Mesenchymal stem cell (in vitro differentiated cells and primary cell): ENCODE measurements around the gene ARL4A. TPM values are rescaled to one million over a fixed set of nuclear protein-coding genes. Genes with fewer than 3 reads are reported as not detected.
A peak's percentile ranks its signal among the peaks of the same experiment; 100 is the strongest.

Source experiments
- DNase-seq: peaks from one replicate; pipeline ENCODE4 v3.0.0-alpha.2; 2013
- H2AFZ ChIP-seq: one replicate; pipeline ENCODE4 v1.6.1; 2013; ENCODE audit warnings: low read depth, mild to moderate bottlenecking, control low read depth, inconsistent platforms, low read length, moderate library complexity
- H2AK5ac ChIP-seq: 2 replicates; pipeline ENCODE4 v1.6.1; 2013; ENCODE audit warnings: low read length, moderate library complexity, mild to moderate bottlenecking, inconsistent platforms; ENCODE audit not compliant: severe bottlenecking
- H2BK120ac ChIP-seq: one replicate; pipeline ENCODE4 v1.6.1; 2013; ENCODE audit warnings: low read depth, mild to moderate bottlenecking, inconsistent platforms, low read length, moderate library complexity
- H2BK12ac ChIP-seq, 2 experiments: one replicate each; pipeline ENCODE4 v1.6.1; 2013; ENCODE audit warnings: inconsistent platforms in 2 of 2, low read length in 2 of 2, mild to moderate bottlenecking in 2 of 2, moderate library complexity in 2 of 2, control low read depth in 1 of 2
- H2BK15ac ChIP-seq: one replicate; pipeline ENCODE4 v1.6.1; 2013; ENCODE audit warnings: mild to moderate bottlenecking, low read depth, inconsistent platforms; ENCODE audit not compliant: poor library complexity, severe bottlenecking
- H2BK5ac ChIP-seq: 2 replicates; pipeline ENCODE4 v1.6.1; 2013; ENCODE audit warnings: low read depth, mild to moderate bottlenecking, low read length, control low read depth, inconsistent platforms; ENCODE audit not compliant: poor library complexity, severe bottlenecking
- H3K14ac ChIP-seq, 2 experiments: one replicate each; pipeline ENCODE4 v1.6.1; 2013; ENCODE audit warnings: inconsistent platforms in 2 of 2, low read length in 2 of 2, control low read depth in 1 of 2, mild to moderate bottlenecking in 1 of 2, moderate library complexity in 1 of 2
- H3K18ac ChIP-seq, 2 experiments: one replicate each; pipeline ENCODE4 v1.6.1; 2013; ENCODE audit warnings: inconsistent platforms in 2 of 2, low read length in 2 of 2, control low read depth in 1 of 2, low read depth in 1 of 2, mild to moderate bottlenecking in 1 of 2
- H3K23ac ChIP-seq, 2 experiments: one replicate each; pipeline ENCODE4 v1.6.1; 2013; ENCODE audit warnings: inconsistent platforms in 2 of 2, low read length in 2 of 2, mild to moderate bottlenecking in 2 of 2, moderate library complexity in 2 of 2, control low read depth in 1 of 2
- H3K27ac ChIP-seq: 2 replicates; pipeline ENCODE4 v1.5.1; 2013; ENCODE audit warnings: mild to moderate bottlenecking, moderate library complexity, low read length, control low read depth, inconsistent platforms; ENCODE audit not compliant: poor library complexity, severe bottlenecking
- H3K27me3 ChIP-seq, 2 experiments: 2 replicates each; pipeline versions ENCODE4 v1.6.1 to v1.7.0; 2013; ENCODE audit warnings: low read length in 2 of 2, mild to moderate bottlenecking in 2 of 2, moderate library complexity in 2 of 2, control low read depth in 1 of 2, inconsistent platforms in 1 of 2; ENCODE audit not compliant: control insufficient read depth in 1 of 2, insufficient read depth in 1 of 2
- H3K36me3 ChIP-seq, 2 experiments: 2 replicates each; pipeline versions ENCODE4 v1.6.1 to v1.7.0; 2013; ENCODE audit warnings: low read length in 2 of 2, control low read depth in 1 of 2, inconsistent platforms in 1 of 2, low read depth in 1 of 2, mild to moderate bottlenecking in 1 of 2; ENCODE audit not compliant: insufficient read depth in 2 of 2, control insufficient read depth in 1 of 2
- H3K4ac ChIP-seq, 2 experiments: one replicate each; pipeline ENCODE4 v1.6.1; 2013; ENCODE audit warnings: inconsistent platforms in 2 of 2, low read length in 2 of 2, mild to moderate bottlenecking in 2 of 2, moderate library complexity in 2 of 2, control low read depth in 1 of 2, low read depth in 1 of 2
- H3K4me1 ChIP-seq: 2 replicates; pipeline ENCODE4 v1.6.1; 2013; ENCODE audit warnings: low read depth, low read length, control low read depth; ENCODE audit not compliant: control insufficient read depth, insufficient read depth
- H3K4me2 ChIP-seq: 2 replicates; pipeline ENCODE4 v1.6.1; 2013; ENCODE audit warnings: low read length, mild to moderate bottlenecking, inconsistent platforms; ENCODE audit not compliant: poor library complexity, severe bottlenecking
- H3K4me3 ChIP-seq, 2 experiments: 2 replicates each; pipeline versions ENCODE4 v1.5.1 to v1.7.0; 2013; ENCODE audit warnings: low read length in 2 of 2, mild to moderate bottlenecking in 2 of 2, control low read depth in 1 of 2, low read depth in 1 of 2; ENCODE audit not compliant: insufficient read depth in 1 of 2
- H3K79me1 ChIP-seq: replicated peaks from 2 replicates; pipeline ENCODE4 v1.6.1; 2013; ENCODE audit warnings: mild to moderate bottlenecking, control low read depth, low read length, inconsistent platforms; ENCODE audit not compliant: poor library complexity, severe bottlenecking
- H3K9ac ChIP-seq: 2 replicates; pipeline ENCODE4 v1.7.0; 2013; ENCODE audit warnings: mild to moderate bottlenecking, low read length, moderate library complexity
- H3K9me3 ChIP-seq: 2 replicates; pipeline ENCODE4 v1.7.0; 2013; ENCODE audit warnings: mild to moderate bottlenecking, low read length; ENCODE audit not compliant: control insufficient read depth
- H4K8ac ChIP-seq: one replicate; pipeline ENCODE4 v1.6.1; 2013; ENCODE audit warnings: inconsistent platforms, mild to moderate bottlenecking, low read length, moderate library complexity
- H4K91ac ChIP-seq: one replicate; pipeline ENCODE4 v1.6.1; 2013; ENCODE audit warnings: mild to moderate bottlenecking, low read length, inconsistent platforms
- WGBS: methylation state at CpG from one replicate; pipeline ENCODE4 v1.1.7; 2013; ENCODE audit warnings: mixed read lengths; 5-methylcytosine and 5-hydroxymethylcytosine counted together
- polyA plus RNA-seq, 2 experiments: library from polyadenylated mRNA; stranded (reverse); fragments of 200-250 nt; gene quantifications; one replicate each; pipeline ENCODE4 v1.2.3, GENCODE V29; 2013

The ARL4A gene
- 28.2 TPM for polyA plus RNA-seq (2013, experiment 1 of 2)
- 27.7 TPM for polyA plus RNA-seq (2013, experiment 2 of 2)

GRCh38 chr7:12686891-12687717, at the start of gene ARL4A:
TSS of gene ARL4A (plus strand) at chr7:12687633. CDS start at chr7:12688255, 622 bp downstream.
- Histone ChIP-seq H3K4ac (peak within 1 kb of the TSS; percentile 36 to 90), H4K8ac (peak within 1 kb of the TSS; percentile 92), H3K4me2 (peak within 1 kb of the TSS; percentile 74), H4K91ac (peak within 1 kb of the TSS; percentile 91), H2AK5ac (no peak within 1 kb of the TSS), H3K4me1 (peaks cover 4% of the 10 kb centered on the region), H3K9me3 (no peaks in the 10 kb centered on the region), H3K36me3 (no peaks in the 10 kb centered on the region), H2BK120ac (peak within 1 kb of the TSS; percentile 15), H3K27me3 (no peaks in the 10 kb centered on the region), H3K27ac (peak within 1 kb of the TSS; percentile 55), H3K18ac (peak within 1 kb of the TSS; percentile 87 to 96), H2AFZ (peak within 1 kb of the TSS; percentile 94), H3K23ac (peak within 1 kb of the TSS in 1 of 2 experiments; percentile 67), H2BK5ac (peak within 1 kb of the TSS; percentile 47), H2BK12ac (peak within 1 kb of the TSS; percentile 38 to 94), H3K9ac (peak within 1 kb of the TSS; percentile 94), H2BK15ac (peak within 1 kb of the TSS; percentile 70), H3K14ac (peak within 1 kb of the TSS in 1 of 2 experiments; percentile 61), H3K79me1 (peaks cover 1% of the 10 kb centered on the region), H3K4me3 (peak within 1 kb of the TSS; percentile 82 to 91)
- DNase-seq = peak; percentile 98
- under 1% methylated on average over 73 of the region's 73 CpGs for WGBS

DNA sequence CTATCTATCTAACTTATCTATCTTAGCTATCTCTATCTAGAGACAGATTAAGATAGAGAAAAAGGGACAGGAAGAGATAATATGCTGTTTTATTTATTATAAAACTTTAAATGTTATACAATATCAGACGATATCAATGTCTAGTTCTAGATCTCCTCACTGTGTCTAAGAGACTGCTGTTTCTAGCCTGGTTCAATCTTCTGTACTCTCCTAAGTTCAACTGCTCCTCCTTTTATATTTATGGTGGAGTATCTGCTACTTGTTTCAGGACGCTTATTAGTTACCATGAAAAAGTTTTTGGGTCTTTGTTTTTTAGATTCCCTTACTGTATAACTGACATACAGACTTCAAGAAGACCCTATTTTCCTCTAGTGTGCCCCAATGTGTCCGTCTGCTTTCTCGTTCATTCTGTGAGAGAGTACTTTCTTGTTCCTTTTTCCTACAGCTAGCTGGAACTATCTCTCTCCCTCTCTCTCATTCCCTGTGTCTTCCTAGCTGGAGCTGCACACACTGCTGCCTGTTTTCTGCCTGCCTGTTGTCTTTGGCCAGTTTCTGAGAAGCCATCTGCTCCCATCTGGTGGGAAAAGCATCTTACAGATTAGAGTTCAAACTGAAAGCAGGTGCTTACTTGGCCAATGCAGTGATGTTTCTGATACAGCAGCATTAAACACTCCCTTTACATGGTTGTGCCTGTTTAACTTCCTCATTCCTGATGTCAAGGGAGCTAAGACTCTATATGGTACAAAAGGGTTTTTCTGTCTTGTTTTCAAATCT, 49.4 kb upstream of the ARL4A start:
- no peak overlapping the region for H2BK120ac ChIP-seq
- H3K27me3 ChIP-seq = no peaks in the 10 kb centered on the region
- no peak overlapping the region for H3K4me3 ChIP-seq
- H3K4me2 ChIP-seq = no peak overlapping the region
- no peak for DNase-seq
- no peak overlapping the region for H2AFZ ChIP-seq
- H2BK15ac ChIP-seq = no peak overlapping the region
- no peak overlapping the region for H3K4ac ChIP-seq
- H3K9me3 ChIP-seq = no peaks in the 10 kb centered on the region
- H3K4me1 ChIP-seq = no peaks in the 10 kb centered on the region
- no peaks in the 10 kb centered on the region for H3K79me1 ChIP-seq
- no peak overlapping the region for H2AK5ac ChIP-seq
- no peak overlapping the region for H3K18ac ChIP-seq
- no peak overlapping the region for H3K27ac ChIP-seq
- H2BK12ac ChIP-seq = no peak overlapping the region
- H4K8ac ChIP-seq = no peak overlapping the region
- no peak overlapping the region for H3K23ac ChIP-seq
- 77% methylated on average over 3 of the region's 4 CpGs for WGBS
- H3K9ac ChIP-seq = no peak overlapping the region
- H2BK5ac ChIP-seq = no peak overlapping the region
- H4K91ac ChIP-seq = no peak overlapping the region
- H3K36me3 ChIP-seq = no peaks in the 10 kb centered on the region
- H3K14ac ChIP-seq = no peak overlapping the region

- H2AK5ac ChIP-seq = no peak overlapping the region
- H2AFZ ChIP-seq = no peak overlapping the region
- H3K9ac ChIP-seq = no peak overlapping the region
- no peak overlapping the region for H3K27ac ChIP-seq
- H3K4me2 ChIP-seq = no peak overlapping the region
- H2BK12ac ChIP-seq = no peak overlapping the region
- no peak overlapping the region for H3K18ac ChIP-seq
- no peaks in the 10 kb centered on the region for H3K4me1 ChIP-seq
- DNase-seq = peak; percentile 44
- no peak overlapping the region for H2BK5ac ChIP-seq
- no peak overlapping the region for H2BK120ac ChIP-seq
- H3K4me3 ChIP-seq = no peak overlapping the region
- no peak overlapping the region for H3K4ac ChIP-seq
- WGBS = no CpG with 5 or more reads among the region's 6 CpGs
- no peaks in the 10 kb centered on the region for H3K27me3 ChIP-seq
- H3K36me3 ChIP-seq = no peaks in the 10 kb centered on the region
- H3K9me3 ChIP-seq = no peaks in the 10 kb centered on the region
- no peak overlapping the region for H2BK15ac ChIP-seq
- no peak overlapping the region for H4K8ac ChIP-seq
- H3K79me1 ChIP-seq = no peaks in the 10 kb centered on the region
- H3K23ac ChIP-seq = no peak overlapping the region
- H4K91ac ChIP-seq = no peak overlapping the region
- H3K14ac ChIP-seq = no peak overlapping the region
These were observed 48.5 kb upstream of the ARL4A start for GRCh38 chr7:12638851-12639456.
